Heart right ventricle (tissue), 16 donors: ENCODE data around the gene CCDC134. TPM values are rescaled to one million over a fixed set of nuclear protein-coding genes. Genes with fewer than 3 reads are reported as not detected.

Source experiments
- ATAC-seq, 8 donors: fragments of 200-7000 bp; cut with Tn5 transposase; one replicate each; pipeline ENCODE4 v1.9.1; 2020; ENCODE audit warnings: mild to moderate bottlenecking in 8 of 8, moderate library complexity in 8 of 8, moderate number of reproducible peaks in 1 of 8
- DNase-seq, 2 donors: peaks; one replicate each; pipeline ENCODE4 v3.0.0-alpha.2; 2020
- H3K27ac ChIP-seq, 10 donors: fragments of 200-600 bp; sonication (generic) in 2 of 10; one replicate each; pipeline versions ENCODE4 v1.5.0 to v1.8.0; 2020 to 2022; ENCODE audit warnings: mild to moderate bottlenecking in 3 of 10
- H3K27me3 ChIP-seq, 7 donors: fragments of 200-600 bp; one replicate each; pipeline ENCODE4 v1.8.0; 2021 to 2022; ENCODE audit warnings: mild to moderate bottlenecking in 2 of 7
- H3K36me3 ChIP-seq, 9 donors: fragments of 200-600 bp; sonication (generic) in 1 of 9; one replicate each; pipeline versions ENCODE4 v1.5.0 to v1.8.0; 2020 to 2022; ENCODE audit warnings: mild to moderate bottlenecking in 2 of 9
- H3K4me1 ChIP-seq, 9 donors: fragments of 200-600 bp; sonication (generic) in 1 of 9; one replicate each; pipeline versions ENCODE4 v1.5.0 to v1.8.0; 2020 to 2022; ENCODE audit warnings: mild to moderate bottlenecking in 4 of 9
- H3K4me3 ChIP-seq, 10 donors: fragments of 200-600 bp; sonication (generic) in 2 of 10; one replicate each; pipeline versions ENCODE4 v1.5.0 to v1.8.0; 2020 to 2022; ENCODE audit warnings: mild to moderate bottlenecking in 7 of 10, moderate library complexity in 2 of 10
- H3K9me3 ChIP-seq, 11 donors: fragments of 200-600 bp in 10 of 11; sonication (generic) in 2 of 11; one replicate each; pipeline versions ENCODE4 v1.5.0 to v1.8.0; 2013 to 2022; ENCODE audit warnings: mild to moderate bottlenecking in 2 of 11, control low read depth in 1 of 11, moderate library complexity in 1 of 11
- CTCF ChIP-seq, 9 donors: fragments of 200-600 bp; sonication (generic) in 2 of 9; IDR thresholded peaks; one replicate each; pipeline versions ENCODE4 v1.5.0 to v1.8.0; 2021 to 2022; ENCODE audit warnings: antibody characterized with exemption in 9 of 9, mild to moderate bottlenecking in 5 of 9, moderate library complexity in 1 of 9
- WGBS, 2 donors: extraction: QIAGEN DNeasy Blood & Tissue Kit; methylation state at CpG; one replicate each; pipeline ENCODE4 v1.1.7; 2013; ENCODE audit warnings: inconsistent platforms in 1 of 2; 5-methylcytosine and 5-hydroxymethylcytosine counted together
- intact Hi-C, 10 donors: fragments of 100-400 bp; cut with DNase I; formaldehyde crosslinking; loops; one replicate each; pipeline versions ENCODE4 v1.11.1 to v1.14.2; 2022
- polyA plus RNA-seq, 2 donors: library from polyadenylated mRNA; stranded (reverse); fragments of 200-250 nt; gene quantifications; one replicate each; pipeline ENCODE4 v1.2.3, GENCODE V29; 2013
- total RNA-seq, 10 donors: library from RNA; stranded (reverse); fragmentation: NEBNext Ultra II Directional in 3 of 10; extraction: Animal tissue kit (Norgen Biotek cat#: 25700) in 3 of 10; gene quantifications; one replicate each; pipeline versions ENCODE4 v1.2.1 to v1.2.4, GENCODE V29; 2021 to 2023
- donor health status: Arrhythmogenic right ventricular cardiomyopathy.
- donor health status: ischemic (EF 13 %, LVEDD 7.1; RV severe dilation, severe dysfunction).
- donor health status: healthy with polysubstance abuse.
- donor health status: DM: no; HTN: yes; CAD: no.
- donor health status: DM: no; HTN: no; CAD: no.
- donor health status: ischemic (EF 25% LVEDD 6.9; RV normal size, moderate dysfunction).
- donor health status: ischemic (EF 25% LVEDD 5.7; RV mildly dilated, moderate dysfunction).
- donor health status: healthy.
- donor health status: DM: yes; HTN: yes; CAD: no.
- donor health status: Ischemic cardiomyopathy.
- donor health status: ischemic (EF 35%, LVEDD 5.7; RV mildly dilated, moderate dysfunction).
- donor health status: nonischemic (EF 11% LVEDD 7.7; RV severe dilation, severe dysfunction).
- donor health status: DM: yes; HTN: yes; CAD: no.
- donor health status: PGD.
- donor health status: ischemic (EF 29% LVEDD 5.4; RV normal size, mild dysfunction).
- donor health status: nonischemic (EF 23%, LVEDD 6.1; RV moderate dilation, normal function).

CCDC134 gene
- total and polyA plus RNA-seq, 12 donors: 1.2 to 7.3 (median 3.8) TPM

- whole genome bisulfite sequencing, 2 donors: 83% methylated on average over 6 of the region's 6 CpGs
These were observed 7.9 kb downstream of the CCDC134 start for GRCh38 chr22:41808400-41808799.

GRCh38 chr22:41810022-41810421 is 9.5 kb downstream of the CCDC134 start:
- DNase-seq (no peak), ATAC-seq (no peak)
- 93% methylated on average over 12 of the region's 12 CpGs for WGBS, 2 donors
- H3K27ac ChIP-seq: no peak overlapping the region
- no peak for TF ChIP-seq CTCF (IDR thresholded peaks at IDR 0.05)
- intact Hi-C loops: no loop called here
- no peaks in the 10 kb centered on the region for H3K4me1 ChIP-seq
- peaks cover 0 to 56% (median 0%) of the 10 kb centered on the region in 9 donors for H3K36me3 ChIP-seq
- no peak overlapping the region for H3K4me3 ChIP-seq
- no peaks in the 10 kb centered on the region for H3K9me3 ChIP-seq
- H3K27me3 ChIP-seq: no peaks in the 10 kb centered on the region

More at GRCh38 chr22:41808400-41808799, 7.9 kb downstream of the CCDC134 start:
- DNase-seq (no peak), ATAC-seq (no peak)
- intact Hi-C loops: loop anchor here in 1 of 10 donors (10.0 kb wide), 1 partner anchor 114 kb away; the partner anchor contains the start of gene MEI1
- H3K36me3 ChIP-seq: peaks cover 0 to 43% (median 0%) of the 10 kb centered on the region in 9 donors
- no peaks in the 10 kb centered on the region for H3K4me1 ChIP-seq
- H3K9me3 ChIP-seq: no peaks in the 10 kb centered on the region
- H3K4me3 ChIP-seq: no peak overlapping the region
- no peaks in the 10 kb centered on the region for H3K27me3 ChIP-seq
- H3K27ac ChIP-seq: no peak overlapping the region
- no peak for TF ChIP-seq CTCF (IDR thresholded peaks at IDR 0.05)

- no peak for TF ChIP-seq CTCF (IDR thresholded peaks at IDR 0.05)
- no peaks in the 10 kb centered on the region for H3K4me1 ChIP-seq
- intact Hi-C loops: no loop called here
- no peaks in the 10 kb centered on the region for H3K27me3 ChIP-seq
- H3K9me3 ChIP-seq: no peaks in the 10 kb centered on the region
- DNase-seq: no peak
- 97 to 98% methylated on average over 16 of the region's 16 CpGs for WGBS, 2 donors
- no peak overlapping the region for H3K4me3 ChIP-seq
- peaks cover 0 to 65% (median 0%) of the 10 kb centered on the region in 9 donors for H3K36me3 ChIP-seq
- no peak overlapping the region for H3K27ac ChIP-seq
- ATAC-seq: no peak
These were observed 12.5 kb downstream of the CCDC134 start for GRCh38 chr22:41812805-41813545.

- no peak for ATAC-seq
- Histone ChIP-seq H3K27me3 (no peaks in the 10 kb centered on the region), H3K4me1 (no peaks in the 10 kb centered on the region), H3K9me3 (no peaks in the 10 kb centered on the region), H3K4me3 (no peak overlapping the region), H3K27ac (no peak overlapping the region), H3K36me3 (peaks cover 0 to 65% (median 0%) of the 10 kb centered on the region in 9 donors)
- 96 to 97% methylated on average over 9 of the region's 9 CpGs for WGBS, 2 donors
- intact Hi-C loops: no loop called here
- DNase-seq: no peak
- no peak for TF ChIP-seq CTCF (IDR thresholded peaks at IDR 0.05)
These were observed 13.4 kb downstream of the CCDC134 start for GRCh38 chr22:41813726-41814410.
